BE2C (cell line): ENCODE measurements around the gene EDARADD.

Source experiments
- DNase-seq: peaks from one replicate; pipeline ENCODE4 v3.0.0-alpha.2; 2020
- H3K27me3 ChIP-seq: fragments of 250-450 bp; sonication (Bioruptor Pico); 2 replicates; pipeline ENCODE4 v1.5.1; 2020; ENCODE audit warnings: mild to moderate bottlenecking
- H3K36me3 ChIP-seq: fragments of 250-450 bp; sonication (Bioruptor Pico); 2 replicates; pipeline ENCODE4 v1.5.1; 2020; ENCODE audit warnings: mild to moderate bottlenecking
- H3K4me1 ChIP-seq: fragments of 250-450 bp; sonication (Bioruptor Pico); 2 replicates; pipeline ENCODE4 v1.5.1; 2020
- H3K4me3 ChIP-seq: 2 replicates; pipeline ENCODE4 v1.5.1; 2011; ENCODE audit warnings: low read depth, low read length
- H3K9me3 ChIP-seq: fragments of 250-450 bp; sonication (Bioruptor Pico); 2 replicates; pipeline ENCODE4 v1.5.1; 2020
- TF ChIP-seq, protein P1 (sequence below): IDR thresholded peaks from 2 replicates; pipeline ENCODE4 v1.5.1; 2012; ENCODE audit warnings: mild to moderate bottlenecking, low read depth, low read length

The EDARADD gene

DNA sequence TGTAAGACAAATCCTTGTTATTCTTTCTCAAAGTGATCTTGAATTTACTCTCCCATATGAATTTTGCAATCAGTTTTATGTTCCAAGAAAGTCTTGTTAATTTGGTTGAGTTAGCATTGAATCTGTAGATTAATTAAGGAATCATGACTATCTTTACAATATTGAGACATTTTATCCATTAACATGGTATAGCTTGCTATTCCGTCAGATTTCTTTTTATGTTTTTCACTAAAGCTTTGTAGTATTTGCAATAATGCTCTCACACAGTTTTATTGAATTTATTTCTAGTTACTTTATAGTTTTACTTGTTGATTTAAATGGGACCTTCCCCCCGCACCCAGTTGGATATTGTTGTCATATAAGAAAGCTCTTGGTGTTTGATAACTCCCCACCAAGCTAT, 5.8 kb upstream of the EDARADD start:
- no peaks in the 10 kb centered on the region for H3K4me1 ChIP-seq
- no peak for DNase-seq
- no peak overlapping the region for H3K4me3 ChIP-seq
- H3K27me3 ChIP-seq = peaks cover 8% of the 10 kb centered on the region
- TF ChIP-seq, protein P1, sequence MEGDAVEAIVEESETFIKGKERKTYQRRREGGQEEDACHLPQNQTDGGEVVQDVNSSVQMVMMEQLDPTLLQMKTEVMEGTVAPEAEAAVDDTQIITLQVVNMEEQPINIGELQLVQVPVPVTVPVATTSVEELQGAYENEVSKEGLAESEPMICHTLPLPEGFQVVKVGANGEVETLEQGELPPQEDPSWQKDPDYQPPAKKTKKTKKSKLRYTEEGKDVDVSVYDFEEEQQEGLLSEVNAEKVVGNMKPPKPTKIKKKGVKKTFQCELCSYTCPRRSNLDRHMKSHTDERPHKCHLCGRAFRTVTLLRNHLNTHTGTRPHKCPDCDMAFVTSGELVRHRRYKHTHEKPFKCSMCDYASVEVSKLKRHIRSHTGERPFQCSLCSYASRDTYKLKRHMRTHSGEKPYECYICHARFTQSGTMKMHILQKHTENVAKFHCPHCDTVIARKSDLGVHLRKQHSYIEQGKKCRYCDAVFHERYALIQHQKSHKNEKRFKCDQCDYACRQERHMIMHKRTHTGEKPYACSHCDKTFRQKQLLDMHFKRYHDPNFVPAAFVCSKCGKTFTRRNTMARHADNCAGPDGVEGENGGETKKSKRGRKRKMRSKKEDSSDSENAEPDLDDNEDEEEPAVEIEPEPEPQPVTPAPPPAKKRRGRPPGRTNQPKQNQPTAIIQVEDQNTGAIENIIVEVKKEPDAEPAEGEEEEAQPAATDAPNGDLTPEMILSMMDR = no peak
- H3K9me3 ChIP-seq = no peaks in the 10 kb centered on the region
- no peaks in the 10 kb centered on the region for H3K36me3 ChIP-seq

DNA sequence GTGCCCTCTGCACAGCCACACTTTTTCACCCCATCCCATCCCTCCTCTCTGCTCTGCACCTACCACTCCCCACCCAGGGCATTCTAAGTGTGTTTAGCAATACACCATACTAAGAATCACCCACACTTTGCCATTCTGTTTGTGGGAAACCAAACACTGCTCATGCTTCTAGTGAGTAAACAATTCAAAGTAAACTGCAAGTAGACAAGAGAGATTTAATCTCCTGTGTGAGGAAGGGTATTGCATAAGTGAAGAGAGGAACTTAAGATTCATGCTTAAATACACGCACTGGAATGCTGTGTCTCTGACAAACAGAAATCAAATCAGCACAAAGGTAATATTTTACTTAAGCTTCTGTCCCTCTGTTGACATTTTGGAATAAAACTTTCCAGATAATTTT, 4.8 kb upstream of the EDARADD start:
- no peak for DNase-seq
- Histone ChIP-seq H3K27me3 (peaks cover 16% of the 10 kb centered on the region), H3K9me3 (no peaks in the 10 kb centered on the region), H3K4me3 (no peak overlapping the region), H3K4me1 (no peaks in the 10 kb centered on the region), H3K36me3 (no peaks in the 10 kb centered on the region)
- TF ChIP-seq, protein P1 = no peak

DNA sequence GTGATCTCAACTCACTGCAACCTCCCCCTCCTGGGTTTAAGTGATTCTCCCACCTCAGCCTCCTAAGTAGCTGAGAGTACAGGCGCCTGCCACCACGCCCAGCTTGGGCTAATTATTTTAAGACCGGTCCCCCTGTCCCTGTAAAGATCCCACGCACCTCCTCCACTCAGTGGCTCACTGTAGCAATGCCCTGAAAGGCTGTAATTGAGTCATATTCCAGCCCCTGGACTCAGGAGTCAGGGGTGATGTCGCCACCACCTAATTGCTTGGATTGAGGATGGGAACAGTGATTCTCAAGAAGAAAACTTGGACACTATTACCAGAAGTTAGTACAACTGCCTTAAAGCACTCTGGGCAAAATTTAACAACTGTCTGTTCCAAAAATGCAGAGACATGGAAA, 3.1 kb upstream of the EDARADD start:
- Histone ChIP-seq H3K4me1 (no peaks in the 10 kb centered on the region), H3K9me3 (no peaks in the 10 kb centered on the region), H3K4me3 (no peak overlapping the region), H3K27me3 (peaks cover 33% of the 10 kb centered on the region), H3K36me3 (no peaks in the 10 kb centered on the region)
- TF ChIP-seq, protein P1 = no peak
- DNase-seq = no peak

DNA sequence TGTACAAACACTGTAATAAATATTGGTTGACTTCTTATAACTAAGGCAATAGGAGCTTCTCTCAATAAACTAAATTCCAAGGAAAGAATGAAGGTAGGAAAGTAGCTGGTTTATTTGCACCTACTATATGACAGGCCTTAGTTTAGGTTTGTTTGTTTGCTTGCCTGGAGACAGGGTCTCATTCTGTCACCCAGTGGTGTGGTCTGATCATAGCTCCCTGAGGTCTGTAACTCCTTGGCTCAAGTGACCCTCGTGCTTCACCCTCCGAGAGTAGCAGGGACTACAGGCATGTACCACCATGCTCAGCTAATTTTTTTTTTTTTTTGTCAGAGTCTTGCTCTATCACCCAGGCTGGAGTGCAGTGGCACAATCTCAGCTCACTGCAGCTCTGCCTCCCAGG, 1.9 kb upstream of the EDARADD start:
- no peaks in the 10 kb centered on the region for H3K4me1 ChIP-seq
- TF ChIP-seq, protein P1 = no peak
- no peak for DNase-seq
- H3K27me3 ChIP-seq = peaks cover 45% of the 10 kb centered on the region
- H3K4me3 ChIP-seq = no peak overlapping the region
- H3K9me3 ChIP-seq = no peaks in the 10 kb centered on the region
- no peaks in the 10 kb centered on the region for H3K36me3 ChIP-seq

DNA sequence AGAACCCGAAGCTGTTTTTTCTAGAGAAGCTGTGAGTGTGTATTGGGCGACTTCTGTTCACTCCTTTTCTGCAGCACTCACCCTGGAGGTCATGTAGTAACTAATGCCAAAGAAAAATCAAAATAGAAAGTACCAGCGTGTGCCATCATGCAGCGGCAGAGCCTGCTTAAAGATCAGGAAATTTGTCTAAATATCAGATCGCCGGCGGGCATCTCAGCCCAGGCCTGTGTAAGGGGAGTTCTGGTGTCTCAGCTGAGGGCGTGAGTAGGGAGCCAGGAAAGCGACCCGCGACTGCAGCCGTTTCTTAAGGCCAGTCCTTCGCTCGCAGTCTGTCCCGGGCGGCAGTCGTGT, 768 bp downstream of the EDARADD start:
- TF ChIP-seq, protein P1 = no peak
- peak; percentile 18 for DNase-seq
- Histone ChIP-seq H3K4me1 (no peaks in the 10 kb centered on the region), H3K4me3 (peak overlapping the region; percentile 15; the same call in 1 of the 2 replicates), H3K36me3 (no peaks in the 10 kb centered on the region), H3K27me3 (peaks cover 54% of the 10 kb centered on the region), H3K9me3 (no peaks in the 10 kb centered on the region)

DNA sequence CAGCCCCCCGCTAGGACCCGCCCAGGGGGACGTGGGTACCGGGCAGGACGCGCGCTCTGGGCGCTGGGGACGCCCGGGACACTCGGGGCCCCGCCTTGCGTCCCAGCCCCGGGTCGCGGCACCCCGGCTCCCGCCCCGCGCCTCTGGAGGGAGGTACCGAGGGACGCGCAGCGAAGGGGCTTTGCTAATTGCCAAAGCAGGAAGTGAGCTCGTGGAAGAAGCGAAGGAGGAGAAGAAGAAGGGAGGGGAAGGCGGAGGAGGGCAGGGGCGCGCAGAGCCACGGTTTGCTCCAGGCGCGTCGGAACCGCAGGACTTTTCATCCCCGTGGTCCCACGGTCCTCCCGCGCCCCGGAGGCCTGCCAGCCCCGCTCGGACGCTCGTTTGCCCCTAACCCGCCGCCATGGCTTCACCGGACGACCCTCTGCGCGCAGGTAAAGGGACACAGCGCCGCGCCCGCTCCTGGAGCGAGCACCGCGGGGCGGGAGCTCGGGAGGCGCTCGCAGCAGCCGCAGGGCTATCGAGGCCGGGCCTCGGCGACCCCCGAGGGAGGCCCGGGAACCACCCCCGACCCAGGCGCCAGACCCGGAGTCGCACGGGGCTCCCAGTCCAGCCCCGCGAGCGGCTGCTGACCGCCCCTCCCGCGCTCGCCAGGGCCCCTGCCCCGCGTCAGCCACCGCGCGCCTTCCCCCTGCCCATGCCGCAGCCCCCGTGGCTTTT, 1.3 kb downstream of the EDARADD start:
- Histone ChIP-seq H3K27me3 (peaks cover 58% of the 10 kb centered on the region), H3K4me1 (no peaks in the 10 kb centered on the region), H3K36me3 (no peaks in the 10 kb centered on the region), H3K9me3 (no peaks in the 10 kb centered on the region), H3K4me3 (peak overlapping the region; percentile 15; the same call in 1 of the 2 replicates)
- no peak for DNase-seq
- TF ChIP-seq, protein P1 = no peak
